HG03095 (cell line): Measurements from ENCODE around the gene ACBD6.

Source experiments
- ATAC-seq: cut with Tn5 transposase; IDR thresholded peaks from one replicate; pipeline ENCODE4 v1.9.1; 2021; ENCODE audit warnings: moderate library complexity; ENCODE audit not compliant: unreplicated experiment

The ACBD6 gene

GRCh38 chr1:180376800-180377199 lies 125.6 kb downstream of the ACBD6 start:
- no peak for ATAC-seq

GRCh38 chr1:180376253-180376652 lies 126.1 kb downstream of the ACBD6 start:
- ATAC-seq = no peak

DNA sequence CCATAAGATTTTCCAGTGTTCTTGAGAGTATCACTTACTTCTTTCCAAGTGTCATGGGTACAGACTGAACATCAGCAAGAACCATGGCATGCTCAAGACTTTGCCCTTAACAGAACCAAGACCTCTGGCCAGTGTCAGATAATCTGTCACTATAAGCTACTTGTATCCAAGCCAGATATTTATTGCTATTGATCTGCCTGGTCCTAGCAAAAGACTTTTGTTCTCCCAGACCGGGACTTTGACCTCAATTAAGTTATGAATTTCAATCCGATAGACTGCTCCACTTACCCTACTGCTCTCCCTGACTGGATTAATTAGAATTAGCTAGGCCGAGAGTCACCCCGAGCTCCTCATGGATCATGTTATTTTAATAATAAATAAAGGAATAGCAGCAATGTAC lies 129.6 kb downstream of the ACBD6 start:
- no peak for ATAC-seq

GRCh38 chr1:180370597-180370996 lies 131.8 kb downstream of the ACBD6 start:
- ATAC-seq = no peak

DNA sequence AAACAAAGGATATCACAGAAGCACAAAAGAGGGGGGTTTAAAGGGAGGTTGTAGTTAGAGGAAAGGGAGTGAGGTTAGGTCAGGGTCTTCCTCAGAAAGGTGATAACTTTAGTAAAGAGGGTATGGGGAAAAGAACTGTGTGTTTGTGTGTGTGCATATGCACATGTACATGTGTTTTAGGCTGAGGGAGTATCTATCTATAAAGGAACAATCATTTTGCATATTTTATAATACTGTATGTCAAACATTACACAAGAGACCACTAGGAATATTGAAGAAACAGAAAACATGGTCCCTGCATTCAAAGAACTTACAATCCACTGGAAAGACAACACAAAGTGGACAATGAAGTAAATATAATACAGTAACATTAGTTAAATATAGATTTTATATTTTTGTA lies 132.2 kb downstream of the ACBD6 start:
- no peak for ATAC-seq

GRCh38 chr1:180369061-180369460 lies 133.3 kb downstream of the ACBD6 start:
- no peak for ATAC-seq

GRCh38 chr1:180366371-180367068 lies 135.9 kb downstream of the ACBD6 start:
- no peak for ATAC-seq

GRCh38 chr1:180365039-180365438 lies 137.3 kb downstream of the ACBD6 start:
- ATAC-seq = no peak

- ATAC-seq = no peak
Measured at GRCh38 chr1:180363246-180363995, 139.0 kb downstream of the ACBD6 start.

GRCh38 chr1:180360333-180361075 lies 141.9 kb downstream of the ACBD6 start:
- no peak for ATAC-seq

- no peak for ATAC-seq
Measured at GRCh38 chr1:180358649-180359048, 143.7 kb downstream of the ACBD6 start.

DNA sequence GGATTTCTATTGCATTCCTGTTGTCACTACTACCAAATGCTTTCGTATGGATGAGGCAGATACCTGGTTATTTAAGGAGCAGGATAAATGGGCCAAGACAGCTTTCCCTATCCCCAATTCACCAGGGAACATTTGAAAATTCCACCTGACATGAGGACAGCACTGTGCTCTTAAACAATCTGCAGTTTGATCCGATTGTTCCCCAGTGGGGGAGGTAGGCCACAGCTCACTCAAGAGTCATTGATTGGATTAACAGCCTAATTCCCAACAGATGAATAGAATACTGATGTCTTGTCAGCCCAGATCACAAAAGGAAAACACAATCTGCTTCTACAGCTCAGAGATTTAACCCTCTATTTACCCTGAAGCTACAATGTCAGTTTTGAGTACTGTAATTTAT lies 148.4 kb downstream of the ACBD6 start:
- ATAC-seq = no peak

DNA sequence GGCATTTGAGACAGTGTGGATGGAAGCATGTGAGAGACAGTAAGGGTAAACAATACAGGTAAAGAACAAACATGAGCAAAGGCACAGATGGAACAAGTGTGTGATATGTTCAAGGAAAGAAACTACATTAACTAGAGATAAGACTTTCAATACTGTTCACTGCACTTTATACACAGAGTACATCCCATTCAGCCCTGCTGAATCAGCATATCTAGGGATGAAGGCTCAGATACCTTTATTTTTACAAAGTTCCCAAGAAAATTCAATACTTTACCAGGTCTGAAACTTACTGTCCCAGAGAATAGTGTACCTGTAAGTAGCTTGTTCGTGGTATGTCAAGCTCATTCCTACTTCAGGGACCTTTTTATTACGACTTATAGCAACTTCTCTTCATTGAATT lies 149.8 kb downstream of the ACBD6 start:
- no peak for ATAC-seq

DNA sequence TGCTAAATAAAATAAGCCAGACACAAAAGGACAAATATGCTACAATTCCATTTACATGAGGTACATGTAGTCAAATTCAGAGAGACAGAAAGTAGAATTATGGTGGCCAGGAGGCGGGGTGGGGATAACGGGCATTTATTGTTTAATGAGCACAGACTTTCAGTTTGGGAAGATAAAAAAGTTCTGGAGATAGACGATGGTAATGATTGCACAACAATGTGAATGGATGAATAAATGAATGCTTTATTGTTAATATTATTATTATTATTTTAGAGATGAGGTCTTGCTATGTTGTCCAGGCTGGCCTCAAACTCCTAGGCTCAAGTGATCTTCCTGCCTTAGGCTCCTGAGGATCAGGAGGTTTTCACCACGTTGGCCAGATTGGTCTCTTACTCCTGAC lies 150.4 kb downstream of the ACBD6 start:
- ATAC-seq = no peak

GRCh38 chr1:180345148-180345547 lies 157.2 kb downstream of the ACBD6 start:
- no peak for ATAC-seq

DNA sequence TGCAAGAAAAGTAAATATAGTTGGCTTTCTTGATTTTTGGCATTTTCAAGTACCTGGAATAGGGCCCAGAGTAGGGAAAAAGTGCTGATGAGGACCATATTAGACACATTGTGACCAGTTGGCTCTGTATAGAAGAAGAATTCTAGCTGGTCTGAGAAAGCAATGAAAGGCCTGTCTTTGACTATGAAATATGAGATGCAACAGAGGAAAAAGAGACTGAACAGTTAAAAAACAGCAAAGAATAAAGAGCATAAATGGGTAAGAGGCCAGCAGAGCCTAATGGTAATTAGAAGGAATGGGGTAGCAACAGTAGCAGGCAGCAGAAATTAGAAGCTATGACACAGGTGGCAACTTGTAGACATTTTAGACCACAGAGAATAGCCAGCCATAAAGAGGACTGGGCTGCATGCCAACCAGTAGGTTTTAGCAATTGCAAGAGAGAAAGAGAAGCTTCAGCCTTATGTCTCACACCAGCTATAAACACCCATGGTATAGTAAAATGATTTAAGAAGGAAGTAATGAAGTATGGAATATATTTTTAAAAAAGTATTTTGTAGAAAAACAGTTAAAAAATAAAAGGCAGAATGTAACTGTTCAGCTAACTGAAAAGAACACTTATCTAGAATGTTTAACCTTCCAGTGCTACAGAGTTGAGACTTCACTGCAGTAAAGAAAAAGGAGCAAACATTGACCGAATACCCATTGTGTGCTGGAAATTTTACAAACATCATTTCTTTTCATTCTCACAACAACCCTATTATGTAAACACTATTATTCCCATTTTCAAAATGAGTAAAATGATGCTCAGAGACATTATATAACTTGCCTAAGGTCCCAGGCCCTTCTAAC lies 158.2 kb downstream of the ACBD6 start:
- no peak for ATAC-seq

- ATAC-seq = no peak
Measured at GRCh38 chr1:180327089-180327488, 175.3 kb downstream of the ACBD6 start.

DNA sequence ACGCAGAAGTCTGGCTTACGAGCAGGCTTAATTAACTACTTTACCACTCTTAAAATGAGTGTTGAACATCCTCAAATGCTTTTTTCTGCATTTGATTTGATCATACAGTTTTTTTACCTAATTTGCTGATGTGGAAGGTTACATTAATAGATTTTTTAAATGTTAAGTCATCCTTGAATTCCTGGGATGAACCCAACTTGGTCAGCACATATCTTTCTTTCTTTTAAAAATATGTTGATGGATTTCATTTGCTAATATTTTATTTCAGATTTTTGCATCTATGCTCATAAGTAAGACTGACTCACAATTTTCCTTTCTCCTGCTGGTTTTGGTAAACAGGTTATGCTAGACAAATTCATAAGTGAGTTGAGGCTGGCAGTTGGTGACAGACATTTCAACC lies 189.5 kb downstream of the ACBD6 start:
- ATAC-seq = no peak

DNA sequence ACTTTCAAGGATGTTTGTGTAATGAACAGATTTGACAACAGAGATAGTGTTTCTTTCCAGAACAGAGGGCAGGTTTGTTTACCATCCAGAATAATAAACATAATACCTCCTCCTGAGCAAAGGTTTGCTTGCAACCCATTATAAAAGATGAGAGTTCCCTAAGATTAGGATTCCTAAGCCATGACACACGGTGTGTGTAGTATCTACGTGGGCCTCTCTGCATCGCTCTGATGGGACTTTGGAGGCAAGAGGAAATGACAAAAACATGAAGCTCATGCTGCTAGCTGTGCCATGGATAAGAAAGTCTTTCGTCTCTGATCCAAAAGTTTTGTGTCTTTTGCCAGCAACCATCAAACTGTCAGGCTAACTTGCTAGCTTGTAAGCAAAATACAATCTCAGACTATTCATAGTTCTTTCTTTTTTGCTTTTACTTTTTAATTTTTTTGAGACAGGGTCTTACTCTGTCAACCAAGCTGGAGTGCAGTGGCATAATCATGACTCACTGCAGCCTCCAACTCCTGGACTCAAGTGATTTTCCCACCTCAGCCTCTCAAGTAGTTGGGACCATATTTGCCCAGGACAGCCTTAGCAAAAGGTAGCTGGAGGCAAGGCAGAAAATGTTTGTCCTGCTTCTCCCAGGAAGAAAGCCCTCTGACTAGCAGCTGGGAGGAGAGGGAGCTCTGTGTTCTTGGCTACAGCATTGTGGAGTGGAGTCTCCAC lies 191.2 kb downstream of the ACBD6 start:
- no peak for ATAC-seq

GRCh38 chr1:180310095-180310494 lies 192.3 kb downstream of the ACBD6 start:
- no peak for ATAC-seq
